GM23248 (cell line): ENCODE data around the gene POU5F2. TPM values are rescaled to one million over a fixed set of nuclear protein-coding genes. Genes with fewer than 3 reads are reported as not detected.

Experiments
- DNase-seq: peaks from one replicate; pipeline ENCODE4 v3.0.0-alpha.2; 2015
- H2AFZ ChIP-seq: fragments of 200-600 bp; sonication (generic); 2 replicates; pipeline ENCODE4 v1.6.1; 2016; ENCODE audit warnings: antibody characterized with exemption
- H3F3A ChIP-seq: fragments of 200-600 bp; sonication (generic); 2 replicates; pipeline ENCODE4 v1.6.1; 2016; ENCODE audit warnings: mild to moderate bottlenecking, antibody characterized with exemption, mixed run types; ENCODE audit not compliant: insufficient read depth
- H3K27ac ChIP-seq: fragments of 200-600 bp; sonication (generic); 2 replicates; pipeline ENCODE4 v1.5.1; 2016; ENCODE audit warnings: mild to moderate bottlenecking
- H3K27me3 ChIP-seq: fragments of 200-600 bp; sonication (generic); replicated peaks from 2 replicates; pipeline ENCODE4 v1.6.1; 2016; ENCODE audit warnings: mild to moderate bottlenecking; ENCODE audit not compliant: insufficient read depth
- H3K36me3 ChIP-seq: fragments of 200-600 bp; sonication (generic); 2 replicates; pipeline ENCODE4 v1.6.1; 2016; ENCODE audit warnings: low read depth, mild to moderate bottlenecking
- H3K4me1 ChIP-seq: fragments of 200-600 bp; sonication (generic); 2 replicates; pipeline ENCODE4 v1.6.1; 2016; ENCODE audit warnings: mild to moderate bottlenecking; ENCODE audit not compliant: insufficient read depth
- H3K4me2 ChIP-seq: fragments of 200-600 bp; sonication (generic); one replicate; pipeline ENCODE4 v1.6.1; 2016; ENCODE audit warnings: mild to moderate bottlenecking; ENCODE audit not compliant: unreplicated experiment
- H3K4me3 ChIP-seq: fragments of 200-600 bp; sonication (generic); 2 replicates; pipeline ENCODE4 v1.5.1; 2016; ENCODE audit warnings: mild to moderate bottlenecking
- H3K79me2 ChIP-seq: fragments of 200-600 bp; sonication (generic); 2 replicates; pipeline ENCODE4 v1.6.1; 2016; ENCODE audit warnings: mild to moderate bottlenecking; ENCODE audit not compliant: insufficient read depth
- H3K9ac ChIP-seq: fragments of 200-600 bp; sonication (generic); 2 replicates; pipeline ENCODE4 v1.6.1; 2016; ENCODE audit warnings: mild to moderate bottlenecking
- H3K9me2 ChIP-seq: fragments of 200-600 bp; sonication (generic); 2 replicates; pipeline ENCODE4 v1.6.1; 2016; ENCODE audit warnings: mixed run types, mild to moderate bottlenecking, moderate library complexity; ENCODE audit not compliant: insufficient read depth
- H3K9me3 ChIP-seq: fragments of 200-600 bp; sonication (generic); one replicate; pipeline ENCODE4 v1.6.1; 2017; ENCODE audit warnings: low read depth
- H4K20me1 ChIP-seq: fragments of 200-600 bp; sonication (generic); 2 replicates; pipeline ENCODE4 v1.6.0; 2016; ENCODE audit not compliant: insufficient read depth
- EZH2 ChIP-seq: fragments of 200-600 bp; sonication (generic); IDR thresholded peaks from 2 replicates; pipeline ENCODE4 v1.6.1; 2018; ENCODE audit warnings: antibody characterized with exemption, mild to moderate bottlenecking; ENCODE audit not compliant: insufficient read depth, poor library complexity, severe bottlenecking
- EZH2phosphoT487 ChIP-seq: fragments of 200-600 bp; sonication (generic); IDR thresholded peaks from 2 replicates; pipeline ENCODE4 v1.6.1; 2018; ENCODE audit warnings: antibody characterized with exemption, moderate library complexity, mild to moderate bottlenecking, low read depth; ENCODE audit not compliant: insufficient read depth
- WGBS, 2 experiments: methylation state at CpG; one replicate each; pipeline ENCODE4 v1.1.6; 2015 to 2017; ENCODE audit warnings: low lambda C conversion rate in 2 of 2, low coverage in 1 of 2; ENCODE audit errors: missing lambda C conversion rate in 2 of 2; 5-methylcytosine and 5-hydroxymethylcytosine counted together
- in situ Hi-C: fragments of 300-500 bp; cut with MboI; formaldehyde crosslinking; loops from 2 replicates; pipeline ENCODE4 v1.15.0; 2020
- polyA plus RNA-seq: library from polyadenylated mRNA; unstranded; fragments of >200 nt; fragmentation: Nextera tagmentation; extraction: Ambion mirVana; gene quantifications from 2 replicates; pipeline ENCODE4 v1.2.1, GENCODE V29; 2016
- total RNA-seq: library from RNA; depleted of rRNA; stranded (reverse); fragments of >200 nt; shearing (Covaris generic); gene quantifications from 2 replicates; pipeline ENCODE4 v1.2.3, GENCODE V29; 2014

Gene POU5F2
- total and polyA plus RNA-seq, 2 experiments from 2014 or later = 0.16 to 0.32 TPM

- no peaks in the 10 kb centered on the region for H3K27me3 ChIP-seq
- H3F3A ChIP-seq = peaks cover 11% of the 10 kb centered on the region; the same call in 1 of the 2 replicates
- WGBS, 2 experiments = 97 to 98% methylated on average over 2 of the region's 2 CpGs
- no peak overlapping the region for H3K27ac ChIP-seq
- peaks cover 32% of the 10 kb centered on the region for H3K4me1 ChIP-seq
- TF ChIP-seq EZH2phosphoT487 = no peak
- no peak for TF ChIP-seq EZH2
- no peaks in the 10 kb centered on the region for H3K79me2 ChIP-seq
- H3K4me3 ChIP-seq = no peak overlapping the region
- no peak overlapping the region for H2AFZ ChIP-seq
- no peak overlapping the region for H3K4me2 ChIP-seq
- no peaks in the 10 kb centered on the region for H3K9me2 ChIP-seq
- no peak overlapping the region for H3K9ac ChIP-seq
- no peak for DNase-seq
- in situ Hi-C loops = loop anchor here (25.0 kb wide), 3 partner anchors 698 to 1098 kb away; no protein-coding TSS in a partner anchor
- H3K9me3 ChIP-seq = no peaks in the 10 kb centered on the region
- 0 out of 2 replicates have a peak, but pooled peaks cover 3% of the 10 kb centered on the region for H4K20me1 ChIP-seq
- no peaks in the 10 kb centered on the region for H3K36me3 ChIP-seq
Measured at GRCh38 chr5:93785475-93785874, 44.1 kb upstream of the POU5F2 start.

- Histone ChIP-seq H3K9me2 (no peaks in the 10 kb centered on the region), H3K9ac (no peak overlapping the region), H3K4me1 (peaks cover 14% of the 10 kb centered on the region), H3K27ac (no peak overlapping the region), H3K4me2 (peak overlapping the region; percentile 28), H3K36me3 (no peaks in the 10 kb centered on the region), H3K9me3 (no peaks in the 10 kb centered on the region), H2AFZ (no peak overlapping the region), H3K79me2 (no peaks in the 10 kb centered on the region), H4K20me1 (no peaks in the 10 kb centered on the region), H3F3A (no peaks in the 10 kb centered on the region), H3K4me3 (no peak overlapping the region), H3K27me3 (no peaks in the 10 kb centered on the region)
- no peak for TF ChIP-seq EZH2phosphoT487
- TF ChIP-seq EZH2 = no peak
- peak; percentile 66 for DNase-seq
- in situ Hi-C loops = loop anchor here (25.0 kb wide), 3 partner anchors 696 to 1096 kb away; no protein-coding TSS in a partner anchor
- 12 to 18% methylated on average over 1 of the region's 1 CpG for WGBS, 2 experiments
Measured at GRCh38 chr5:93782978-93783377, 41.6 kb upstream of the POU5F2 start.

GRCh38 chr5:93777620-93778019 lies 36.2 kb upstream of the POU5F2 start:
- H3F3A ChIP-seq = no peaks in the 10 kb centered on the region
- no peak overlapping the region for H3K27ac ChIP-seq
- no peaks in the 10 kb centered on the region for H3K36me3 ChIP-seq
- H3K27me3 ChIP-seq = no peaks in the 10 kb centered on the region
- no peaks in the 10 kb centered on the region for H3K79me2 ChIP-seq
- WGBS, 2 experiments = 96 to 97% methylated on average over 3 of the region's 3 CpGs
- no peak overlapping the region for H3K4me2 ChIP-seq
- H3K4me3 ChIP-seq = no peak overlapping the region
- H3K4me1 ChIP-seq = peaks cover 4% of the 10 kb centered on the region
- no peak for DNase-seq
- no peak overlapping the region for H3K9ac ChIP-seq
- no peak overlapping the region for H2AFZ ChIP-seq
- no peaks in the 10 kb centered on the region for H4K20me1 ChIP-seq
- H3K9me3 ChIP-seq = no peaks in the 10 kb centered on the region
- H3K9me2 ChIP-seq = no peaks in the 10 kb centered on the region
- no peak for TF ChIP-seq EZH2phosphoT487
- no peak for TF ChIP-seq EZH2
- in situ Hi-C loops = loop anchor here (25.0 kb wide), 3 partner anchors 690 to 1090 kb away; no protein-coding TSS in a partner anchor

- Histone ChIP-seq H3K4me2 (no peak overlapping the region), H4K20me1 (no peaks in the 10 kb centered on the region), H3K36me3 (peaks cover 8% of the 10 kb centered on the region; the same call in 1 of the 2 replicates), H3K4me3 (no peak overlapping the region), H3K9me3 (no peaks in the 10 kb centered on the region), H3K9me2 (no peaks in the 10 kb centered on the region), H3K27ac (no peak overlapping the region), H3K9ac (no peak overlapping the region), H3K27me3 (no peaks in the 10 kb centered on the region), H3F3A (no peaks in the 10 kb centered on the region), H3K4me1 (no peaks in the 10 kb centered on the region), H3K79me2 (no peaks in the 10 kb centered on the region), H2AFZ (no peak overlapping the region)
- no peak for TF ChIP-seq EZH2
- TF ChIP-seq EZH2phosphoT487 = no peak
- in situ Hi-C loops = no loop called here
- DNase-seq = no peak
- WGBS, 2 experiments = 96 to 97% methylated on average over 5 of the region's 5 CpGs
Measured at GRCh38 chr5:93756372-93756771, 15.0 kb upstream of the POU5F2 start.

- in situ Hi-C loops = no loop called here
- no peaks in the 10 kb centered on the region for H3K79me2 ChIP-seq
- no peak for TF ChIP-seq EZH2
- TF ChIP-seq EZH2phosphoT487 = no peak
- DNase-seq = no peak
- H3K27ac ChIP-seq = no peak overlapping the region
- H3F3A ChIP-seq = no peaks in the 10 kb centered on the region
- no peaks in the 10 kb centered on the region for H3K27me3 ChIP-seq
- no peaks in the 10 kb centered on the region for H3K9me2 ChIP-seq
- H3K4me2 ChIP-seq = no peak overlapping the region
- H3K4me1 ChIP-seq = no peaks in the 10 kb centered on the region
- no peak overlapping the region for H2AFZ ChIP-seq
- H4K20me1 ChIP-seq = no peaks in the 10 kb centered on the region
- no peak overlapping the region for H3K9ac ChIP-seq
- no peaks in the 10 kb centered on the region for H3K9me3 ChIP-seq
- WGBS, 2 experiments = 96 to 100% methylated on average over 10 of the region's 10 CpGs
- no peak overlapping the region for H3K4me3 ChIP-seq
- H3K36me3 ChIP-seq = peaks cover 8% of the 10 kb centered on the region; the same call in 1 of the 2 replicates
Measured at GRCh38 chr5:93755716-93756115, 14.3 kb upstream of the POU5F2 start.
